SK-N-SH treated with all-trans-retinoic acid at 6 μM for 48 hours (cell line): ENCODE results near the gene EPS8.

Experiments
- BACH2 ChIP-seq: fragments of 250-450 bp; sonication (Bioruptor Pico); IDR thresholded peaks from 2 replicates; pipeline ENCODE4 v1.9.0; 2021; ENCODE audit warnings: mild to moderate bottlenecking, borderline replicate concordance
- ESRRG ChIP-seq: fragments of 250-450 bp; sonication (Bioruptor Pico); IDR thresholded peaks from 2 replicates; pipeline ENCODE4 v1.6.1; 2021; ENCODE audit warnings: mild to moderate bottlenecking
- GLIS3 ChIP-seq: fragments of 250-450 bp; sonication (Bioruptor Pico); IDR thresholded peaks from 2 replicates; pipeline ENCODE4 v1.5.0; 2020; ENCODE audit warnings: mild to moderate bottlenecking, moderate library complexity
- ISL1 ChIP-seq: fragments of 250-450 bp; sonication (Bioruptor Pico); IDR thresholded peaks from 2 replicates; pipeline ENCODE4 v2.1.2; 2022; ENCODE audit warnings: mild to moderate bottlenecking, moderate library complexity
- RARB ChIP-seq: fragments of 250-450 bp; sonication (Bioruptor Pico); IDR thresholded peaks from 2 replicates; pipeline ENCODE4 v1.8.0; 2021; ENCODE audit warnings: mild to moderate bottlenecking, moderate library complexity
- SNAI2 ChIP-seq: fragments of 250-450 bp; sonication (Bioruptor Pico); IDR thresholded peaks from 2 replicates; pipeline ENCODE4 v1.5.0; 2020; ENCODE audit warnings: mild to moderate bottlenecking, moderate library complexity
- TCF4 ChIP-seq: fragments of 250-450 bp; sonication (Bioruptor Pico); IDR thresholded peaks from 2 replicates; pipeline ENCODE4 v1.8.0; 2021; ENCODE audit warnings: mild to moderate bottlenecking, moderate library complexity, borderline replicate concordance
- TOX ChIP-seq: fragments of 250-450 bp; sonication (Bioruptor Pico); IDR thresholded peaks from 2 replicates; pipeline ENCODE4 v1.8.0; 2021; ENCODE audit warnings: mild to moderate bottlenecking, moderate library complexity, borderline replicate concordance
- ZFP3 ChIP-seq: fragments of 250-450 bp; sonication (Bioruptor Pico); IDR thresholded peaks from 2 replicates; pipeline ENCODE4 v1.5.0; 2020; ENCODE audit warnings: mild to moderate bottlenecking, moderate library complexity
- ZFP30 ChIP-seq: fragments of 450-650 bp; formaldehyde crosslinking; IDR thresholded peaks from 2 replicates; pipeline ENCODE4 v1.5.0; 2022; ENCODE audit warnings: mild to moderate bottlenecking, moderate library complexity
- ZNF8 ChIP-seq: fragments of 450-650 bp; formaldehyde crosslinking; IDR thresholded peaks from 2 replicates; pipeline ENCODE4 v1.5.0; 2020; ENCODE audit warnings: mild to moderate bottlenecking, moderate library complexity
- TF ChIP-seq, protein P1 (sequence below): fragments of 250-450 bp; sonication (Bioruptor Pico); IDR thresholded peaks from 2 replicates; pipeline ENCODE4 v1.5.1; 2020; ENCODE audit warnings: low read depth, mild to moderate bottlenecking, moderate library complexity
- TF ChIP-seq, protein P2 (sequence below): fragments of 250-450 bp; sonication (Bioruptor Pico); IDR thresholded peaks from 2 replicates; pipeline ENCODE4 v1.8.0; 2020; ENCODE audit warnings: mild to moderate bottlenecking, moderate library complexity, borderline replicate concordance

DNA sequence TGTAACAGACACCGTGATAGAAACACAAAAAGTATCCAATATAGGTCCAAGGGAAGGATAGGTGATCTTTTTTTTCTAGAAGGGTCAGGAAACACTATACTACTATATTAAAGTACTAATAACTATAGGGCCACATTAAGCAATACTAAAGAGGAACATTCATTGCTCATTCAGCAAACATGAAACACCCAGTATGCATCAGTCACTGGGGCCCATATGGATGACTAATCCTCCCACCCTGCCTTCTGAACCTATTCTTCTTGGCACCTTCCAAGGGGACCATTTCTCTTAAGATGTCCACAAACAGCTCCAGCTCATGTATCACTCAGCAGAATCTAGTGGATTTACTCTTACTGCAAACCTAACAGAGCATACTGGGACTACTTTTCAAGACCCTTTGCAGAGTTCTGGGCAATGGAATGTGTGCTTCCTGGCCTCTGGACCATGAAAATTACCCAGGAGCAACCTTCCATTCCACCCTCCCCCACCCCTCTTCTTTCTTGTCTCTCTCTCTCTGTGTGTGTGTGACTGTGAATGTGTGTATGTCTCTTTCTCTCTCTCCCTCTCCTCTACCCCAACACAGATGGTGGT is 187.9 kb downstream of the EPS8 start:
- no peak for TF ChIP-seq RARB (CRISPR knock-in tag)
- TF ChIP-seq, protein P1, sequence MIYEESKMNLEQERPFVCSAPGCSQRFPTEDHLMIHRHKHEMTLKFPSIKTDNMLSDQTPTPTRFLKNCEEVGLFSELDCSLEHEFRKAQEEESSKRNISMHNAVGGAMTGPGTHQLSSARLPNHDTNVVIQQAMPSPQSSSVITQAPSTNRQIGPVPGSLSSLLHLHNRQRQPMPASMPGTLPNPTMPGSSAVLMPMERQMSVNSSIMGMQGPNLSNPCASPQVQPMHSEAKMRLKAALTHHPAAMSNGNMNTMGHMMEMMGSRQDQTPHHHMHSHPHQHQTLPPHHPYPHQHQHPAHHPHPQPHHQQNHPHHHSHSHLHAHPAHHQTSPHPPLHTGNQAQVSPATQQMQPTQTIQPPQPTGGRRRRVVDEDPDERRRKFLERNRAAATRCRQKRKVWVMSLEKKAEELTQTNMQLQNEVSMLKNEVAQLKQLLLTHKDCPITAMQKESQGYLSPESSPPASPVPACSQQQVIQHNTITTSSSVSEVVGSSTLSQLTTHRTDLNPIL (CRISPR knock-in tag): no peak
- TF ChIP-seq ZFP3 (CRISPR knock-in tag): no peak
- TF ChIP-seq ZFP30 (CRISPR knock-in tag): no peak
- no peak for TF ChIP-seq TOX (CRISPR knock-in tag)
- no peak for TF ChIP-seq BACH2 (CRISPR knock-in tag)
- no peak for TF ChIP-seq SNAI2
- no peak for TF ChIP-seq ISL1 (CRISPR knock-in tag)
- no peak for TF ChIP-seq ESRRG
- no peak for TF ChIP-seq TCF4
- TF ChIP-seq ZNF8: no peak
- no peak for TF ChIP-seq GLIS3
- TF ChIP-seq, protein P2, sequence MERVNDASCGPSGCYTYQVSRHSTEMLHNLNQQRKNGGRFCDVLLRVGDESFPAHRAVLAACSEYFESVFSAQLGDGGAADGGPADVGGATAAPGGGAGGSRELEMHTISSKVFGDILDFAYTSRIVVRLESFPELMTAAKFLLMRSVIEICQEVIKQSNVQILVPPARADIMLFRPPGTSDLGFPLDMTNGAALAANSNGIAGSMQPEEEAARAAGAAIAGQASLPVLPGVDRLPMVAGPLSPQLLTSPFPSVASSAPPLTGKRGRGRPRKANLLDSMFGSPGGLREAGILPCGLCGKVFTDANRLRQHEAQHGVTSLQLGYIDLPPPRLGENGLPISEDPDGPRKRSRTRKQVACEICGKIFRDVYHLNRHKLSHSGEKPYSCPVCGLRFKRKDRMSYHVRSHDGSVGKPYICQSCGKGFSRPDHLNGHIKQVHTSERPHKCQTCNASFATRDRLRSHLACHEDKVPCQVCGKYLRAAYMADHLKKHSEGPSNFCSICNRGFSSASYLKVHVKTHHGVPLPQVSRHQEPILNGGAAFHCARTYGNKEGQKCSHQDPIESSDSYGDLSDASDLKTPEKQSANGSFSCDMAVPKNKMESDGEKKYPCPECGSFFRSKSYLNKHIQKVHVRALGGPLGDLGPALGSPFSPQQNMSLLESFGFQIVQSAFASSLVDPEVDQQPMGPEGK (CRISPR knock-in tag): no peak
